Right lobe of liver (tissue), 6 donors: ENCODE measurements around the gene PPME1. TPM values are rescaled to one million over a fixed set of nuclear protein-coding genes. Genes with fewer than 3 reads are reported as not detected.

Experiments
- ATAC-seq, 4 donors: fragments of 200-7000 bp; cut with Tn5 transposase; one replicate each; pipeline ENCODE4 v1.9.1; 2020; ENCODE audit warnings: mild to moderate bottlenecking in 4 of 4, moderate library complexity in 4 of 4
- DNase-seq, 3 donors: peaks; one replicate each; pipeline ENCODE4 v3.0.0-alpha.2; 2020
- H3K27ac ChIP-seq, 3 donors: fragments of 200-600 bp; one replicate each; pipeline ENCODE4 v1.8.0; 2022
- H3K27me3 ChIP-seq, 2 donors: fragments of 200-600 bp; one replicate each; pipeline ENCODE4 v1.8.0; 2022
- H3K36me3 ChIP-seq, 4 donors: fragments of 200-600 bp; sonication (generic) in 1 of 4; one replicate each; pipeline versions ENCODE4 v1.5.1 to v1.8.0; 2017 to 2022; ENCODE audit warnings: control low read depth in 1 of 4
- H3K4me1 ChIP-seq, 4 donors: fragments of 200-600 bp; sonication (generic) in 1 of 4; one replicate each; pipeline versions ENCODE4 v1.5.1 to v1.8.0; 2017 to 2022; ENCODE audit warnings: control low read depth in 1 of 4
- H3K4me3 ChIP-seq, 3 donors: fragments of 200-600 bp; one replicate each; pipeline ENCODE4 v1.8.0; 2022
- H3K9me3 ChIP-seq, 4 donors: fragments of 200-600 bp; sonication (generic) in 1 of 4; one replicate each; pipeline versions ENCODE4 v1.5.1 to v1.8.0; 2017 to 2022; ENCODE audit warnings: control low read depth in 1 of 4
- CTCF ChIP-seq, 4 donors: fragments of 200-600 bp in 3 of 4; fragments of 450-650 bp in 1 of 4; IDR thresholded peaks; one replicate each; pipeline versions ENCODE4 v1.5.1 to v1.8.0; 2016 to 2022; ENCODE audit warnings: antibody characterized with exemption in 4 of 4, mild to moderate bottlenecking in 2 of 4
- POLR2A ChIP-seq: fragments of 450-650 bp; IDR thresholded peaks from one replicate; pipeline ENCODE4 v1.6.1; 2017; ENCODE audit warnings: antibody characterized with exemption, mild to moderate bottlenecking
- WGBS: methylation state at CpG from one replicate; pipeline ENCODE4 v1.1.6; 2018; ENCODE audit warnings: low coverage, low lambda C conversion rate; ENCODE audit not compliant: insufficient coverage; ENCODE audit errors: missing lambda C conversion rate; 5-methylcytosine and 5-hydroxymethylcytosine counted together
- intact Hi-C, 2 donors: fragments of 100-400 bp; cut with DNase I; formaldehyde crosslinking; loops; one replicate each; pipeline versions ENCODE4 v1.11.2 to v1.14.1; 2022
- total RNA-seq, 6 experiments: library from RNA; depleted of rRNA in 2 of 6; stranded (reverse); fragments of >200 nt in 2 of 6; fragmentation: NEBNext Ultra II Directional in 3 of 6; extraction: Animal tissue kit (Norgen Biotek cat#: 25700) in 3 of 6; gene quantifications; one replicate each; pipeline versions ENCODE4 v1.1.0 to v1.2.4, GENCODE V29; 2016 to 2023
- donor health status: DM: no; HTN: yes; CAD: no.
- donor health status: DM: no; HTN: no; CAD: no.
- donor health status: DM: no; HTN: no; CAD: no.
- donor health status: DM: no; HTN: yes; CAD: no.
- donor health status: DM: no; HTN: yes; CAD: no.

PPME1 gene
- total RNA-seq, 6 experiments from 2014 or later: 8.9 to 18.9 (median 13.0) TPM

- no peaks in the 10 kb centered on the region for H3K4me1 ChIP-seq
Measured at GRCh38 chr11:74162681-74163467, 8.2 kb upstream of the PPME1 start.

GRCh38 chr11:74168838-74169237 lies 2.3 kb upstream of the PPME1 start:
- TF ChIP-seq CTCF (IDR thresholded peaks at IDR 0.05) (no peak), POLR2A (no peak)
- ATAC-seq: no peak

More at GRCh38 chr11:74162681-74163467, 8.2 kb upstream of the PPME1 start:
- ATAC-seq (no peak), DNase-seq (no peak)
- intact Hi-C loops: no loop called here
- Histone ChIP-seq H3K4me3 (no peak overlapping the region), H3K9me3 (no peaks in the 10 kb centered on the region), H3K27ac (no peak overlapping the region), H3K27me3 (no peaks in the 10 kb centered on the region), H3K36me3 (peaks cover 0 to 15% (median 0%) of the 10 kb centered on the region in 4 donors)
- WGBS: 93% methylated on average over 2 of the region's 2 CpGs
- TF ChIP-seq CTCF (IDR thresholded peaks at IDR 0.05) (no peak), POLR2A (no peak)

GRCh38 chr11:74169738-74170458 lies 1.2 kb upstream of the PPME1 start:
- Histone ChIP-seq H3K27ac (peak overlapping the region in 2 of 3 donors; percentile 73 to 74), H3K36me3 (peaks cover 0 to 13% (median 0%) of the 10 kb centered on the region in 4 donors), H3K27me3 (no peaks in the 10 kb centered on the region), H3K4me1 (peaks cover 0 to 19% (median 4%) of the 10 kb centered on the region in 4 donors), H3K9me3 (no peaks in the 10 kb centered on the region), H3K4me3 (peak overlapping the region; percentile 51 to 83 (median 75))
- DNase-seq (no peak), ATAC-seq (no peak)
- 10% methylated on average over 9 of the region's 9 CpGs for WGBS
- intact Hi-C loops: no loop called here
- no peak for TF ChIP-seq POLR2A
- no peak for TF ChIP-seq CTCF (IDR thresholded peaks at IDR 0.05)

More at GRCh38 chr11:74168838-74169237, 2.3 kb upstream of the PPME1 start:
- Histone ChIP-seq H3K27me3 (no peaks in the 10 kb centered on the region), H3K4me1 (peaks cover 0 to 19% (median 4%) of the 10 kb centered on the region in 4 donors), H3K9me3 (no peaks in the 10 kb centered on the region), H3K27ac (no peak overlapping the region), H3K36me3 (peaks cover 0 to 18% (median 0%) of the 10 kb centered on the region in 4 donors), H3K4me3 (no peak overlapping the region)
- WGBS: 65% methylated on average over 3 of the region's 3 CpGs
- intact Hi-C loops: no loop called here
- no peak for DNase-seq

- no peak for DNase-seq
Measured at GRCh38 chr11:74171630-74171968, 510 bp downstream of the PPME1 start.

More at GRCh38 chr11:74171630-74171968, 510 bp downstream of the PPME1 start:
- no peaks in the 10 kb centered on the region for H3K9me3 ChIP-seq
- no peak for TF ChIP-seq CTCF (IDR thresholded peaks at IDR 0.05)
- TF ChIP-seq POLR2A: no peak
- WGBS: 2% methylated on average over 5 of the region's 5 CpGs
- ATAC-seq: no peak
- peaks cover 0 to 13% (median 0%) of the 10 kb centered on the region in 4 donors for H3K36me3 ChIP-seq
- no peaks in the 10 kb centered on the region for H3K27me3 ChIP-seq
- H3K27ac ChIP-seq: peak overlapping the region; percentile 49 to 74 (median 73)
- H3K4me3 ChIP-seq: peak overlapping the region; percentile 60 to 83 (median 75)
- intact Hi-C loops: no loop called here
- peaks cover 0 to 19% (median 4%) of the 10 kb centered on the region in 4 donors for H3K4me1 ChIP-seq
